HepG2 (cell line): Measurements from ENCODE around the gene TH. TPM values are rescaled to one million over a fixed set of nuclear protein-coding genes. Genes with fewer than 3 reads are reported as not detected.

Experiments used
- ATF4 ChIP-seq, 2 experiments: fragments of 450-650 bp in 1 of 2; sonication (generic) in 1 of 2; formaldehyde crosslinking; IDR thresholded peaks; 2 replicates each; pipeline versions ENCODE4 v1.5.0 to v1.8.0; 2020 to 2022; ENCODE audit warnings: mild to moderate bottlenecking in 1 of 2, missing genetic modification reagents in 1 of 2
- ATF5 ChIP-seq: sonication (generic); formaldehyde crosslinking; IDR thresholded peaks from 2 replicates; pipeline ENCODE4 v1.4.0; 2020; ENCODE audit warnings: mild to moderate bottlenecking, low read depth, missing genetic modification reagents
- CBX1 ChIP-seq: IDR thresholded peaks from one replicate; pipeline ENCODE4 v1.6.1; 2016; ENCODE audit warnings: antibody characterized with exemption, low read depth
- CEBPB ChIP-seq: IDR thresholded peaks from 2 replicates; pipeline ENCODE4 v1.6.1; 2011; ENCODE audit warnings: low read depth, low read length, improper control_type of control experiment, borderline replicate concordance
- HBP1 ChIP-seq: IDR thresholded peaks from 2 replicates; pipeline ENCODE4 v1.6.1; 2016; ENCODE audit warnings: low read depth, control low read depth
- HOXA9 ChIP-seq: sonication (generic); formaldehyde crosslinking; IDR thresholded peaks from 2 replicates; pipeline ENCODE4 v1.8.1; 2022; ENCODE audit warnings: missing genetic modification reagents, mild to moderate bottlenecking, moderate library complexity, borderline replicate concordance
- JDP2 ChIP-seq: sonication (generic); formaldehyde crosslinking; IDR thresholded peaks from 2 replicates; pipeline ENCODE4 v1.8.1; 2022; ENCODE audit warnings: missing genetic modification reagents, borderline replicate concordance
- MXI1 ChIP-seq: IDR thresholded peaks from 3 replicates; pipeline ENCODE4 v1.6.1; 2012; ENCODE audit warnings: low read depth, low read length, inconsistent platforms, borderline replicate concordance
- NFRKB ChIP-seq: fragments of 450-650 bp; IDR thresholded peaks from 2 replicates; pipeline ENCODE4 v1.6.1; 2017
- PHB2 ChIP-seq: fragments of 450-650 bp; IDR thresholded peaks from 2 replicates; pipeline ENCODE4 v1.6.1; 2018; ENCODE audit not compliant: partially characterized antibody
- REL ChIP-seq: sonication (generic); formaldehyde crosslinking; conservative IDR thresholded peaks from 2 replicates; pipeline ENCODE4 v1.8.0; 2022; ENCODE audit warnings: mild to moderate bottlenecking, missing genetic modification reagents, moderate library complexity
- REPIN1 ChIP-seq: sonication (generic); formaldehyde crosslinking; IDR thresholded peaks from 2 replicates; pipeline ENCODE4 v1.8.0; 2022; ENCODE audit warnings: missing genetic modification reagents, low read depth, mild to moderate bottlenecking, borderline replicate concordance
- SOX6 ChIP-seq, 2 experiments: fragments of 450-650 bp in 1 of 2; sonication (generic) in 1 of 2; formaldehyde crosslinking in 1 of 2; IDR thresholded peaks; 2 replicates each; pipeline versions ENCODE4 v1.4.0 to v1.6.1; 2017 to 2020; ENCODE audit warnings: antibody characterized with exemption in 1 of 2, mild to moderate bottlenecking in 1 of 2, missing genetic modification reagents in 1 of 2
- SUZ12 ChIP-seq: fragments of 150-350 bp; IDR thresholded peaks from 2 replicates; pipeline ENCODE4 v1.6.1; 2014; ENCODE audit warnings: low read depth, low read length
- TBL1XR1 ChIP-seq: fragments of 150-350 bp; IDR thresholded peaks from 2 replicates; pipeline ENCODE4 v1.6.1; 2014; ENCODE audit warnings: borderline replicate concordance, low read length; ENCODE audit not compliant: partially characterized antibody
- TEAD2 ChIP-seq: sonication (generic); formaldehyde crosslinking; IDR thresholded peaks from 2 replicates; pipeline ENCODE4 v1.9.0; 2021; ENCODE audit warnings: missing genetic modification reagents
- THAP8 ChIP-seq: sonication (generic); formaldehyde crosslinking; IDR thresholded peaks from 2 replicates; pipeline ENCODE4 v1.5.1; 2020; ENCODE audit warnings: missing genetic modification reagents, mild to moderate bottlenecking, borderline replicate concordance
- ZBTB2 ChIP-seq: sonication (generic); formaldehyde crosslinking; IDR thresholded peaks from 2 replicates; pipeline ENCODE4 v1.8.0; 2022; ENCODE audit warnings: low read depth, missing genetic modification reagents
- ZNF264 ChIP-seq: sonication (generic); formaldehyde crosslinking; IDR thresholded peaks from 2 replicates; pipeline ENCODE4 v1.4.0; 2020; ENCODE audit warnings: missing genetic modification reagents
- ZNF383 ChIP-seq: sonication (generic); formaldehyde crosslinking; IDR thresholded peaks from 2 replicates; pipeline ENCODE4 v1.4.0; 2020; ENCODE audit warnings: missing genetic modification reagents, mild to moderate bottlenecking, borderline replicate concordance
- ZSCAN20 ChIP-seq: sonication (generic); formaldehyde crosslinking; IDR thresholded peaks from 2 replicates; pipeline ENCODE4 v1.4.0; 2020; ENCODE audit warnings: missing genetic modification reagents, mild to moderate bottlenecking, borderline replicate concordance
- polyA plus RNA-seq, 8 experiments: library from polyadenylated mRNA; depleted of rRNA in 3 of 8; stranded (reverse) in 7 of 8; unstranded in 1 of 8; fragments of >200 nt; fragmentation: Illumina TruSeq in 4 of 8; extraction: Trizol in 4 of 8; gene quantifications; 2 replicates each; pipeline versions ENCODE4 v1.2.1 to v1.2.3, GENCODE V29; 2011 to 2016; ENCODE audit warnings: low read depth in 4 of 8, missing spikeins in 1 of 8, mixed read lengths in 1 of 8; ENCODE audit not compliant: insufficient read depth in 1 of 8
- total RNA-seq, 5 experiments: library from RNA; depleted of rRNA; stranded (reverse); fragments of >200 nt; fragmentation: Illumina TruSeq; extraction: Trizol; gene quantifications; 2 replicates each; pipeline ENCODE4 v1.2.3, GENCODE V29; 2016; ENCODE audit warnings: low read depth in 1 of 5

The TH gene
- total and polyA plus RNA-seq, 2 of the 13 experiments (the other 11 are each of a cell fraction or from before 2014, with no cell fraction given), result 0.36 TPM; not detected in 1

DNA sequence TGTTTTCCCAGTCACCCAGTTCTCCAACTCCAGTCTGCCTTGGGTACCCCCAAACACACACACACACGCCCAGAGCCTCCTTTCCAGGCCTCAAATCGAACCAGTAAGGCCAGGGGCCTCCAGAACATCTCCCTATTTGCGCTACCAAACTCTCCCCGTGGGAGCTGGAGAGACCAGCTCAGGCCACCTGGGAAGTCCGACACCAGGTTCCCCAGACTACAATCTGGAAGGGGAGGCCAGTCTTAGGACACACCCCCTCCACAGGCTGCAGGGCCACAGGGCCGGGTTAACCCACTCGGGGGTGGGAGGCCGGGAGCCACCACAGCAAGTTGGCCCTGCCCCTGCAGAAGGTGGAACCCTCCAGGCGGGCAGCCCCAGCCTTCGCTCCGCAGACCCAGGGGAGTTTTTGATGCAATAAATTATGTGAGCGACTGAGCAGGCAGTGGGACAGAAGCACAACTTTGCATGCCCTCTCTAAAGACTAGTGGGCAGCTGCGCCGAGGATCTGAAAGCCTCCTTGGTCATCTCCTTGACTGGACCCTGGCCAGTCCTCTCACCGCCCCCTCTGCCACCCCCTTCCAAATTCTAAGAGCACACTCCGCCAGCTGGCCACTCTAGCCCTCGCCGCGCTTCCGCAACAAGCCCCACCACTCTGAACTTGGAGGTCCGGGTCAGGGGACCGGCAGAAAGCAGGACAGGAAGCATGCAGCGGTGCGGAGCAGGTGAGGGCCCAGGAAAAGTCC, 35.2 kb downstream of the TH start (continued):
- TF ChIP-seq REL, result 0 out of 2 replicates have a peak, but pooled peaks have one; percentile 58
- no peak for TF ChIP-seq CEBPB
- 0 out of 2 replicates have a peak, but pooled peaks have one; percentile 14 for TF ChIP-seq REPIN1
- TF ChIP-seq TBL1XR1, result no peak
- TF ChIP-seq HBP1 (CRISPR knock-in tag), result 0 out of 2 replicates have a peak, but pooled peaks have one; percentile 1
- TF ChIP-seq ZNF264 (CRISPR knock-in tag), result no peak
- no peak for TF ChIP-seq NFRKB
- no peak for TF ChIP-seq MXI1
- TF ChIP-seq ZBTB2 (CRISPR knock-in tag), result peak; percentile 29; the same call in 1 of the 2 replicates
- no peak for TF ChIP-seq CBX1
- TF ChIP-seq ATF5, result no peak
- TF ChIP-seq ZNF383 (CRISPR knock-in tag), result no peak
- TF ChIP-seq TEAD2, result no peak
- TF ChIP-seq SUZ12, result no peak
- no peak for TF ChIP-seq THAP8 (CRISPR knock-in tag)
- peak; percentile 30; the same call in 1 of the 2 replicates for TF ChIP-seq JDP2 (CRISPR knock-in tag)
- peak in 1 of 2 experiments; percentile 8; a peak in 2 of 4 replicates for TF ChIP-seq ATF4 (CRISPR knock-in tag; IDR thresholded peaks at IDR 0.05)
- TF ChIP-seq ZSCAN20 (CRISPR knock-in tag), result no peak
- TF ChIP-seq PHB2, result no peak
- peak; percentile 34; the same call in 1 of the 2 replicates for TF ChIP-seq HOXA9
- no peak for TF ChIP-seq SOX6 (IDR thresholded peaks at IDR 0.05)
- no peak for TF ChIP-seq SOX6 (CRISPR knock-in tag; IDR thresholded peaks at IDR 0.05)
